Skeletal muscle satellite cell (primary cell): Measurements from ENCODE around the gene KRTAP4-3. TPM values are rescaled to one million over a fixed set of nuclear protein-coding genes. Genes with fewer than 3 reads are reported as not detected.

Source experiments
- small RNA-seq: library from RNA; depleted of rRNA; stranded (forward); fragments of <200 nt; gene quantifications from one replicate; pipeline ENCODE3, GENCODE V24; 2012

The KRTAP4-3 gene

Small RNA genes within 50 kb of the gene (small RNA-seq; reads per million reads assigned to genes)
- not detected for gene KRTAP4-17P
